Cerebellar cortex (tissue), 1 donor: ENCODE results near the gene ARHGEF28.

ENCODE experiments used
- DNase-seq: peaks from one replicate; pipeline ENCODE4 v3.0.0-alpha.2; 2015; ENCODE audit warnings: low spot score

Gene ARHGEF28

GRCh38 chr5:73698011-73698410 is 72.0 kb downstream of the ARHGEF28 start:
- no peak for DNase-seq

GRCh38 chr5:73701566-73701965 is 75.6 kb downstream of the ARHGEF28 start:
- DNase-seq, result no peak

- no peak for DNase-seq
Measured at GRCh38 chr5:73702534-73702933, 76.5 kb downstream of the ARHGEF28 start.

GRCh38 chr5:73702951-73703350 is 77.0 kb downstream of the ARHGEF28 start:
- no peak for DNase-seq

GRCh38 chr5:73705364-73705763 is 79.4 kb downstream of the ARHGEF28 start:
- no peak for DNase-seq

- no peak for DNase-seq
Measured at GRCh38 chr5:73706963-73707362, 81.0 kb downstream of the ARHGEF28 start.

- no peak for DNase-seq
Measured at GRCh38 chr5:73709536-73710129, 83.6 kb downstream of the ARHGEF28 start.

GRCh38 chr5:73716284-73716808 is 90.3 kb downstream of the ARHGEF28 start:
- DNase-seq, result no peak

GRCh38 chr5:73718762-73719161 is 92.8 kb downstream of the ARHGEF28 start:
- DNase-seq, result no peak

GRCh38 chr5:73719632-73720031 is 93.6 kb downstream of the ARHGEF28 start:
- DNase-seq, result no peak

- DNase-seq, result no peak
Measured at GRCh38 chr5:73722231-73722630, 96.2 kb downstream of the ARHGEF28 start.

- no peak for DNase-seq
Measured at GRCh38 chr5:73726071-73726470, 100.1 kb downstream of the ARHGEF28 start.

- no peak for DNase-seq
Measured at GRCh38 chr5:73726606-73727231, 100.7 kb downstream of the ARHGEF28 start.

- no peak for DNase-seq
Measured at GRCh38 chr5:73727470-73727869, 101.5 kb downstream of the ARHGEF28 start.

- DNase-seq, result no peak
Measured at GRCh38 chr5:73728493-73729273, 102.7 kb downstream of the ARHGEF28 start.

- no peak for DNase-seq
Measured at GRCh38 chr5:73729329-73729728, 103.3 kb downstream of the ARHGEF28 start.

- no peak for DNase-seq
Measured at GRCh38 chr5:73732045-73732444, 106.0 kb downstream of the ARHGEF28 start.

GRCh38 chr5:73733219-73733618 is 107.2 kb downstream of the ARHGEF28 start:
- no peak for DNase-seq

- DNase-seq, result no peak
Measured at GRCh38 chr5:73735032-73735734, 109.2 kb downstream of the ARHGEF28 start.

GRCh38 chr5:73739650-73740049 is 113.7 kb downstream of the ARHGEF28 start:
- DNase-seq, result no peak

GRCh38 chr5:73740274-73740790 is 114.3 kb downstream of the ARHGEF28 start:
- no peak for DNase-seq

- DNase-seq, result no peak
Measured at GRCh38 chr5:73743161-73743560, 117.2 kb downstream of the ARHGEF28 start.
